ENCODE data around the gene EHMT2. TPM values are rescaled to one million over a fixed set of nuclear protein-coding genes. Genes with fewer than 3 reads are reported as not detected.
A peak's percentile ranks its signal among the peaks of the same experiment; 100 is the strongest.

EHMT2 gene
- total and polyA plus RNA-seq, 8 donors, result 13.4 to 55.8 (median 20.6) TPM

DNA sequence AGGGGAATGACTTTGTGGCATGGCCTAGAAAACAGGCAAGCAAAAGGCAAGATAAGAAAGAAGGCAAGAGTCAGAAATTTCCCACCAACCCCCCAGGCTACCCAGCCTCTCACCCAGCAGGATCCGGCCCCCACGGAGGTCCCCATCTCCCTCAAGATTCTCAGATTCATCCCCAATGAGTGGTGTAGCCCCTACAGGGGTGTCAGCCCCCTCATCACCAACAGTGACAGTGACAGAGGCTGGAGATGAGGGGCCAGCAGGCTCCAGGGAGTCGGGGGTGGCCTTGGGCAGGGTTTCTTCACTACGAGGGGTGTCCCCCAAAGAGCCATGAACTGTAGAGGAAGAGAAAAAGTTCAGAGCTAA lies 1.0 kb downstream of the EHMT2 start:
- ATAC-seq (no peak), DNase-seq (no peak), FAIRE-seq (no peak)
- Histone ChIP-seq H3K27ac (peak overlapping the region in 2 of 4 donors; percentile 31 to 39), H3K4me3 (peak overlapping the region in 3 of 4 donors; percentile 80 to 97 (median 92)), H3K27me3 (no peaks in the 10 kb centered on the region), H3K4me1 (peaks cover 4 to 5% (median 5%) of the 10 kb centered on the region in 3 donors), H3K36me3 (peaks cover 0 to 21% (median 8%) of the 10 kb centered on the region in 3 donors), H3K9me3 (no peaks in the 10 kb centered on the region)
- 38 to 44% methylated on average over 4 of the region's 4 CpGs for whole genome bisulfite sequencing, 2 donors
- TF ChIP-seq CTCF (IDR thresholded peaks at IDR 0.05), result no peak
- intact Hi-C loops (cut with DNase I), result no loop called here

DNA sequence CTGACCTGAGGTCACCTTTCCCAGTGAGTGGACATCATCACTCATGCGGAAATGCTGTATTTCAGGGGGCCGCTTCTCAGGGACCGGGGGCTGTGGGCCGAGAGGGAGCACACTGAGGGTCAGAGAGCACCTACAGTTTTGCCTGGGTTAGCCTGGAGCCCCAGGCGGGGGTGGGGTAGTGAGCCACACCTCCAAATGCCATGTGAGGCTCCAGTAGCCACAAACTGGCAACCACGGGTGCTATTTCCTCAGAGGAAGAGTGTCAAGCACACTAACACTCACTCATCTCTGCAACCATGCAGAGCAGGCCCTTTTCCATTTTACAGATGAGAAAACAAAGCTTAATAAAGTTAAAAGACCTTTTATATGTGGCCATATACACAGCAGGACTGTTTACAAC lies 4.7 kb downstream of the EHMT2 start:
- 84 to 92% methylated on average over 6 of the region's 6 CpGs for WGBS, 2 donors
- peaks cover 0 to 31% (median 11%) of the 10 kb centered on the region in 3 donors for H3K36me3 ChIP-seq
- TF ChIP-seq CTCF (IDR thresholded peaks at IDR 0.05), result no peak

GRCh38 chr6:31889331-31889972 lies 8.0 kb downstream of the EHMT2 start:
- H3K36me3 ChIP-seq, result peaks cover 2 to 49% (median 20%) of the 10 kb centered on the region in 3 donors
- TF ChIP-seq CTCF (IDR thresholded peaks at IDR 0.05), result no peak
- H3K4me3 ChIP-seq, result no peak overlapping the region
- FAIRE-seq (no peak), ATAC-seq (peak in 1 of 4 donors; percentile 11), DNase-seq (no peak)
- H3K9me3 ChIP-seq, result no peaks in the 10 kb centered on the region
- intact Hi-C loops (cut with DNase I), result no loop called here
- no peaks in the 10 kb centered on the region for H3K27me3 ChIP-seq
- H3K4me1 ChIP-seq, result no peaks in the 10 kb centered on the region
- H3K27ac ChIP-seq, result no peak overlapping the region
- 96 to 98% methylated on average over 3 of the region's 3 CpGs for WGBS, 2 donors

More for the DNA sequence above, 4.7 kb downstream of the EHMT2 start:
- Histone ChIP-seq H3K27ac (no peak overlapping the region), H3K27me3 (no peaks in the 10 kb centered on the region), H3K4me3 (no peak overlapping the region), H3K9me3 (no peaks in the 10 kb centered on the region), H3K4me1 (no peaks in the 10 kb centered on the region)
- FAIRE-seq, result no peak
- DNase-seq, result no peak
- intact Hi-C loops (cut with DNase I), result no loop called here
- no peak for ATAC-seq

- DNase-seq, result peak in 4 of 6 donors; percentile 45 to 83 (median 70)
- 78 to 85% methylated on average over 36 to 43 of the region's 43 CpGs for WGBS, 2 donors
- Histone ChIP-seq H3K27me3 (no peaks in the 10 kb centered on the region), H3K27ac (no peak overlapping the region), H3K9me3 (no peaks in the 10 kb centered on the region), H3K36me3 (peaks cover 5 to 55% (median 24%) of the 10 kb centered on the region in 3 donors), H3K4me3 (no peak overlapping the region), H3K4me1 (no peaks in the 10 kb centered on the region)
- intact Hi-C loops (cut with DNase I), result no loop called here
- TF ChIP-seq CTCF (IDR thresholded peaks at IDR 0.05), result peak; percentile 50 to 67 (median 60)
- ATAC-seq, result peak in 3 of 4 donors; percentile 47 to 77 (median 63)
- no peak for FAIRE-seq
Measured at GRCh38 chr6:31888276-31889258, 8.9 kb downstream of the EHMT2 start.

Measured in pancreas (tissue), 10 donors.